Fibroblast of gingiva (primary cell): ENCODE results near the gene RIPOR3.
A peak's percentile ranks its signal among the peaks of the same experiment; 100 is the strongest.
"Not testable (repeated sequence)": the region's sequence is repeated elsewhere in the genome, so short reads cannot be mapped to it uniquely, and the experiment has no call there.

Source experiments
- DNase-seq: peaks from one replicate; pipeline ENCODE4 v3.0.0-alpha.2; 2011; ENCODE audit warnings: low read depth

The RIPOR3 gene

DNA sequence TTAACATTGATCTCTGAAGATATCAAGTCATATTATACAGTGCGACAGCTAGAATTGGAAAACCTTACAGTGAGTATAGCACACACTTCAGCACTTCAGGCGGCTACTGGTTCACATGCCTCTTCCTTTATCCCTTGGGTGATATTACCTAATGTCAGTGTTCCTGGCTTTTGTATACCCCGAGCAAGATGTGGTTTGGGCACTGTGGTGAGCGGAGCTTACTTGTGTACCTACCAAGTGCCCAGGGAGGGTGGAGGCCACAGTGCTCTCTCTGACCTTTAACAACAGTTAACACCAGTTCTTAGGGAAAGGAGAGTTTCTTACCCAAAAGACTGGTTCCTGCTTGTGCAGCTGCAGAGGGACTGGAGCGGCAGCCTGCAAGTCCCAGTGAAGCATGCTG is 116.8 kb downstream of the RIPOR3 start:
- DNase-seq = no peak

DNA sequence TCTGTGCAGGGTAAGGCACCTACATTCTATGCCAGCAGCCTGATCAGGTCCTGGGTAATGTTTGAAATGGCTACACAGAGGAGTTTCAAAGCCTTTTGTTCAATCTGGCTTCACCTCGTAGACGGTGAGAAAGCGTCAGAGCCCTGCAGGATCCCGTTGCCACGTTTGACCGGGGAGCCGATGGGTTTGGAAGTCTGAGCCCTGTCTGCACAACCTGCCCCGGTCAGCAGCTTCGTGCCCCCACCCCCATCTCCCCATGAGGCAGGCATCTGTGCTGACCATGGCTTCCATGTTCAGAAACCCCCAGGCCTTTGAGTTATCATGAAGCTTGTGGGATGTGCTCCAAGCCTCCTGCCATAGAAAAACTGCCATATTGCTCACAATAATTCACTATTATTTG is 117.2 kb downstream of the RIPOR3 start:
- no peak for DNase-seq

GRCh38 chr20:50572938-50573777 is 118.2 kb downstream of the RIPOR3 start:
- DNase-seq = peak; percentile 99

- DNase-seq = no peak
Measured at GRCh38 chr20:50571466-50571865, 119.9 kb downstream of the RIPOR3 start.

DNA sequence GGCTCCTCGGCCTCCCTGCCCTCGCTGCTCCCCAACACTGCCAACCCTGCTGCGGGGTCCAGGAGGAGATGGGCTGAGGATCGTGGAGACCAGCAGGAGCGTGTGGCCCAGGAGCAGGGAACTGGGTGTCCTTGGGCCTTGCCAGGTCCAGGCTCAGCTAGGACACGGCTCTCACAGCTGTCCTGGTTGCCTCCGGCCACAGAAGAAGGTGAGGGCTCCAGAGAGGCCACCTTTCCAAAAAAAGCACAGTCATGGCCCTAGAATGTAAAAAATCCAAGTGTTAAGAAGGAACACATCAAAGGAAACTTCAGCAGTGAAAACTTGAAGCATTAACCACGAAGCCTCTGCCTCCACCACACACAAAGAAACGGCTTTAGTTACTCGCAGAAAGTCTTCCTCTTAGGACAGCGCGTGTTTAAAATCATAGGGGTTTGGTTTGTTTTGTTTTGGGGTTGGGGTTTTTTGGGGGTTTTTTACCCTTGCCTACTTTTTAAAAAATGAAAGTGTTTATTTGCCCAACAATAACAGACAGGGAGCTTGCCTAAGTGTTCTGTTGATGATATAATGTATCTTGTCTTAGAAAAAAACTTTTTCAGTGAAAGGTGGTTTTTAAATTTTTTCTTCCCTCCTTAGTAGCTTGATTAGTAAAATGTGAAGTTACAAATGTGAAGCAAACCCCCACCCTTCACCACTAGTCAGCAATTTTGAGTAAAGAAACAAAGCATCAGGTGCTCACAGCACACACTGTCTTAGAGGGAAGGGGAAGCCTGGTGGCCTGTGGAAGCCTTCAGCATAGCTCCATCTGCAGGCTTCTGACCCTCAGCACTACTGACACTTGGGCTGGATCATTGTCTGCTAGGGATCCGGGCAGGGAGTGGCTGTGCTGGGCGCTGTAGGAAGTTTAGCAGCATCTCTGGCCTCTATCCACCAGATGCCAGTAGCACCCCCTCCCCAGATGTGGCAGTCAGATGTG is 121.2 kb downstream of the RIPOR3 start:
- peak; percentile 46 for DNase-seq

GRCh38 chr20:50569487-50569863 is 121.9 kb downstream of the RIPOR3 start:
- not testable (repeated sequence) for DNase-seq

DNA sequence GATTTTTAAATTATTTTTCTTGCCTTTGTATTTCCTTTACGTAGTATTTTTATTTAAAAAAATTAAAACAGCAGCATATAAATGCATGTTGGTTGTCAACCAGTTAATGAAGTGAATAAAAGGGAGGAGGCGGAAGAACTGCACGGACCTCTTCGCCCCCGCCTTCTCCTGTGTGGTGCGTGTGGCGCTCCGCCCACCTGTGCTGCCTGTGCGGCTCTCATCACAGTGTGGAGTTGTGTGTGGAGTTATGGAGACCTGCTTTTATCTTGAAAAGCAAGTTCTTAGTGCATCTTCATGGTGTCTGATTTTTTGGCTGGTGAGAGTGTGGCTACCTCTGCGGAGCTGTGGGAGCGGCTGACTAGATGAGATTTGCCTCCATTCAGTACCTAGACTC is 122.8 kb downstream of the RIPOR3 start:
- DNase-seq = no peak

DNA sequence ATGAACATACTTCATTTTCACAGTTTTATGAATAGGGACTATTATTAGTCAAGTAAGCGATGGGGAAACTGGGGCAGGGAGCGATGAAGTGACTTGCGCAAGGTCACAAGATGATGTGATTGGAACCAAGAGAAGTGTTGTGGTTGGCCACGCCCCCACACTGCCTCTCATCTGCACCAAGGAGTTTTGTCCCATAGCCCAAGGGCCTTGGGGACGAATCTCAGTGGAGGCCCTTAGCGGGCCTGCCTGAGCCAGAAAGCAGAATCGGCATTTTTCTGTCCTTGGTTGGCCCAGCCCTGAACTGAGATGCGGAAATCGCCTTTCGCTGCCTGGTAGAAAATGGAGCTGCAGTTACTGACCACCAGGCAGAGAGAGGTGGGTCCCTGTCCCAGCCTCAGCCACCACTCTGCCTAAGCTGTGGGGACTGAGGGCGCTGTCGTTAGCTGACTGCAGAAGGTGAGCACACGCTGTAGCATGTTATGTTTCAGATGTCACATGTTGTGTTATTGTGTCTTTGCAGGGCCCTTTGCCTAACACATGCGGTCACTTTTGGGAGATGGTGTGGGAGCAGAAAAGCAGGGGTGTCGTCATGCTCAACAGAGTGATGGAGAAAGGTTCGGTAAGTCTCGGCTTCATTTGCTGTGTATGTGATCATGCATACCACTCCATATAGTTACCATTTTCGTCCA is 123.3 kb downstream of the RIPOR3 start:
- no peak for DNase-seq

- no peak for DNase-seq
Measured at GRCh38 chr20:50565871-50566270, 125.5 kb downstream of the RIPOR3 start.

DNA sequence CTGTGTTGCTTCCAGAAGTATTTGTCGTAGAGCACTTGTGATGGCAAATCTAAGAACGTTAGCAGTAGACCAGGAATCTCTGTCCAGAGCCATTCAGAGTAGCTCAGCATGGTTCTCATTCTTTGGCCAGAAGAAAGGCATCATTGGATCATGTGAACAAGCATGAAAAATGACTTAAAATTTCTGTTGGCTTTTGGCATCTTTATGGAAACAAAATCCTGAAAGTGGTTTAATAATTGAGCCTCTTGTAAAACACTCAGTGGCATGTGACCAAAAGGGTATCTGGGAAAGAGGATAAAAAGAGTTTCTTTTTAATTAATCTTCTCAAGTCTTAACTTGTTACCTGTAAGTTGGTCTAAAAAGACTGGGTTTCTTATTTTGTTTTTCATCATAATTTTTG is 126.0 kb downstream of the RIPOR3 start:
- DNase-seq = no peak

DNA sequence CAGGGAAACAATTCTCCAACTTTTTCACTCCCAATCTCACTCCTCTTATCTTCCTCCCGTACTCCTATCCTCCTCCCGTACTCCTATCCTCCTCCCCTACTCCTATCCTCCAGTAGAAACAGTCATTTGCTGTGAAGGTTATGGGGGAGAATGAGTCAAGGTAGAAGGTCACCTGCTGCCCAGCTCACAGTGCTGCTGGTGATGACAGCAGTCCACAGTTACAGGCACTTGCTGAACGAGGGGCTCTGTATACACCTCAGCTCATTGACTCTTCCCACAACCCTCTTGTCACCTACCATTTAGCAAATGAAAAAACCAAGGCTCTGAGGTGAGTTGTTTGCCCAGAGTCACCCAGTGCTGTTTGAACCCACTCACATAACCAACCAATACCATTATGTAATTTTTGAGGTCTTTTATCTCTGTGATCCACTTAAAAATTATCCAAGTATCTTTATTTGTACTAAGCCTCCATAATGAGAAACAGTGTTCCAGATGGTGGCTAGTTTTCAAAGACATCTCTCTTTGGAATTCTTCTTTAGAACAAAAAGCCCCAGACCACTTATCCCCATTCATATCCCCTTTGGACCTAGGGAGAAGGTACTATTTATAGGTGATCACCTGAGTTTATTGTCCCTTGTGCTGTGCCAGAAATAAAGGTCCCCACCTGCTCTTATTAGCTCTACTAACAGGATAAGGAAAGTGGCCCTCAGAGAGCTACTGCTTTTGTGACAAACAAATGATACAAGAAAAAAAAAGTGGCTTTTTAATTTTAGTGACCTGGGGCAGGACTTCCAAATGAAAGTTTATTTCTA is 128.0 kb downstream of the RIPOR3 start:
- no peak for DNase-seq

DNA sequence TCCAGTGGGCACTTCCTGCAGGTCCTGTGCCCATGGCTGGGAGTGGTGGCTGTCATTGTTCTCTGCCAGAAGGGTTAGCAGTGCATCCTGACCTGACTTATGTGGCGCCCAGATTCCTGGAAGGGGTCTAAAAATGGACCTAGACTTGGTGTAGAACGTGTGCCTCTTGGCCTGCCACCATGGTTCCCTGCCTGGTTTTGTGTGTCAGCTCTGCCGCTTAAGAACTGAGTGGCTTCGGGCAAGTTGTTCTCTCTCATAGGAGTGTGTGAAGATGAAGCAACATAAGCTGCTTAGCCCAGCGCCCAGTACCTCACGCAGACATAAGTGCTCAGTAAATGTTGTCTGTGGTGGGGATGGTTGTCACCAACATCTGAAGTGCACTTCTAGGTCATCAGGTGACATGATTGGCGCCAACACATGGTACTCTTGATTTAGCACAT is 129.1 kb downstream of the RIPOR3 start:
- no peak for DNase-seq

- peak; percentile 92 for DNase-seq
Measured at GRCh38 chr20:50561379-50562078, 129.8 kb downstream of the RIPOR3 start.

DNA sequence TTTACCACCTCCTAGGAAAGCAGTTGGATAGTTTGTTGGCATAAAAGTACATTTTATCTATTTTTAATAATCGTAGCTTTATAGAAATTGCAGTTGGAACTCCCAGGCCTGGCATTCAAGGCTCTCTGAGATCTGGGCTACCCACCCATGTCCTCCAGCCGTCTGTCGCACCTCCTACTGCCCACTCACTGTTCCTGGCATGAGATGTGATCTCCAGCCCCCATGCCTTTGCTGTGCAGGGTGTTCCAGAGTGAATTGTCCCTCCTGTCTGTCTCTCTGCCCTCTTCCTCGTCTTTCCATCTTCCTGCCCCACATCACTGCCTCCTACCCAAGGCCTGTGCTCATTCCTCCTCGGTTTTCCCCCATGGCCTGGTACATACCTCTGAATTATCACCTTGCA is 130.5 kb downstream of the RIPOR3 start:
- DNase-seq = no peak

DNA sequence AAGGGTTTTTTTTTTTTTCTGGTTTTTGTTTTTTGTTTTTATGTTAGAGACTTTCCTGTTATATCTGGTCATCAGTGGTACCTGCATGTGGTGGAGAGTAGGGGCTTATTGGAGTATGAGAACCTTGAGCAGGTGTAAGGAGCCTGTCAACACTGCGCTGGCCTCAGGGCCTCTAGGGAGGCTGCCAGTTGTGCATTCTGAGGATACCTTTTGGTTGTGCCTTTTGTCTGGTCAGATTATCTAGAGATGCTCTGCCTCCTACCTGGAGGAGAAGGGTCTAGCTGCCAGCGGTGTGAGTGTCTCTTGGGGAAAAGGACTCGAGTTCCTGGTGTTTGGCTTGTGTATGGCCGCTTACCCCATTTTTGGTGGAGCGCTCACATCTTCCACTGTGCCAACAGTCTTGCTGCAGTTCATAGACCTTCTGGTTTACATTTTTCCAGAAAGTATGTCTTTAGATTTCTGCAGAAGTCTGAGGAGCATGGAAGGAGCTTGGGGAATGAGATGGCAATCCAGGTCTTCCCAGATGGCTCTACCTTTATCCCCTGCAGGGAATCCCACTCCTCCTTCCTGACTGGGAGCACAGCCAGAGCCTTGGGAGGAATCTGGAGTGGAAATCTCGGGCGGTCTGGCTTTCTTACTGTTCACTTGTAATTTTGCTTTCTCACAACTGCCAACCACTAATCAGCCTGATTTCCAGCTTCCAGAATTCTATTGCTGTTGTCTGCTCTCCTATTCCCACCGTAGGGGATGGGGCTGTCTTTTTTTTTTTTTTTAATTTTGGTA is 131.3 kb downstream of the RIPOR3 start:
- DNase-seq = no peak

GRCh38 chr20:50559149-50559548 is 132.2 kb downstream of the RIPOR3 start:
- DNase-seq = peak; percentile 37

DNA sequence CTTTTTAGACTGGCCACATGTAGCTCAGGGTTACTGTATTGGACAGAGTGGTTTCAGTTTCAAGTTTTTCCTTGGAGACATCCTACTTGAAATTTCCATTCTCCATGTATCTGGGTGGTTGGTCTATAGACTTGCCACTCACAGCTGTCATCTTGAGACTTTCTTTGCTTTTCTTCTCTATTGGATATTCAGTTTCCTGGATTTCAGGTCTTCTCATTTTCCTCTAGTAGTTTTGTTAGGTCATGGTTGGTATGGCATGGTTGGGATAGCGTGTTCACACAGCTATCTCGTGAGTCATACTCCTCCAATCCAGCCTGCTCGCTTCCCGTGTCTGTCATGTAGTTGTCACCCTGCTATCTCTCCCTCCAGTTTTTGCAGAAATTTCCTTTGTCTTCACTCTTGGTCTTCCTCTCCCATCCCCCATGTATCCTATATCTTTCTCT is 132.8 kb downstream of the RIPOR3 start:
- peak; percentile 45 for DNase-seq

- no peak for DNase-seq
Measured at GRCh38 chr20:50557549-50558134, 133.7 kb downstream of the RIPOR3 start.

DNA sequence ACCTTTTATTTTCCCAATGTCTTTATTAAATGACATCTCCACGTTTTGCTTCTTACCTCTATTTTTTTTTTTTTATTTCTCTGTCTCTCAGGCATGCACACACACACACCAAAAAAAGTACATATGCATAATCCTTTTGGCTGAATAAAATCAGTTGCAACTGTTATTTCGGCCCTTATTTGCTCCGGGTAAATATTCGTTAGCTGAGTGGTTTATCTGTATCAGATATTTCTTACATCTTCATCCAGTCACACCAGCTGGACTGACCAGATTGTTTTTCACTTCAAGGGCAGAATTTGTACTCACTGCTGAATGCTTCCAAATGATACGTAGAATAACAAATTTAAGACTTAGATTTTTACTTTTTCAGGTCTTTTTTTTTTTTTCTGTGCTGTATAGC is 135.7 kb downstream of the RIPOR3 start:
- DNase-seq = no peak
